Neutrophil (primary cell): ENCODE results near the gene CPAMD8.
"Not testable (repeated sequence)": the region's sequence is repeated elsewhere in the genome, so short reads cannot be mapped to it uniquely, and the experiment has no call there.

Experiments used
- H3K27ac ChIP-seq: fragments of 200-600 bp; sonication (generic); 2 replicates; pipeline ENCODE4 v1.5.1; 2016; ENCODE audit warnings: mild to moderate bottlenecking, moderate library complexity
- H3K27me3 ChIP-seq: fragments of 200-600 bp; sonication (generic); 2 replicates; pipeline ENCODE4 v1.6.0; 2016; ENCODE audit warnings: mild to moderate bottlenecking
- H3K36me3 ChIP-seq: fragments of 200-600 bp; sonication (generic); 2 replicates; pipeline ENCODE4 v1.5.1; 2017
- H3K4me1 ChIP-seq, 2 experiments: fragments of 200-600 bp in 1 of 2; sonication (generic) in 1 of 2; 1 replicate in 1 of 2; 2 replicates in 1 of 2; pipeline versions ENCODE4 v1.5.1 to v1.6.1; 2013 to 2016; ENCODE audit warnings: low read depth in 1 of 2, low read length in 1 of 2, mild to moderate bottlenecking in 1 of 2, moderate library complexity in 1 of 2; ENCODE audit not compliant: control insufficient read depth in 1 of 2, insufficient read depth in 1 of 2
- H3K4me3 ChIP-seq, 2 experiments: fragments of 200-600 bp in 1 of 2; sonication (generic) in 1 of 2; 1 replicate in 1 of 2; 2 replicates in 1 of 2; pipeline ENCODE4 v1.5.1; 2013 to 2016; ENCODE audit warnings: low read depth in 1 of 2, low read length in 1 of 2, mild to moderate bottlenecking in 1 of 2, moderate library complexity in 1 of 2
- H3K9me3 ChIP-seq: fragments of 200-600 bp; sonication (generic); 2 replicates; pipeline ENCODE4 v1.5.1; 2016
- TF ChIP-seq, protein P1 (sequence below): fragments of 200-600 bp; sonication (generic); IDR thresholded peaks from 2 replicates; pipeline ENCODE4 v1.5.1; 2016; ENCODE audit warnings: antibody characterized with exemption

The CPAMD8 gene

DNA sequence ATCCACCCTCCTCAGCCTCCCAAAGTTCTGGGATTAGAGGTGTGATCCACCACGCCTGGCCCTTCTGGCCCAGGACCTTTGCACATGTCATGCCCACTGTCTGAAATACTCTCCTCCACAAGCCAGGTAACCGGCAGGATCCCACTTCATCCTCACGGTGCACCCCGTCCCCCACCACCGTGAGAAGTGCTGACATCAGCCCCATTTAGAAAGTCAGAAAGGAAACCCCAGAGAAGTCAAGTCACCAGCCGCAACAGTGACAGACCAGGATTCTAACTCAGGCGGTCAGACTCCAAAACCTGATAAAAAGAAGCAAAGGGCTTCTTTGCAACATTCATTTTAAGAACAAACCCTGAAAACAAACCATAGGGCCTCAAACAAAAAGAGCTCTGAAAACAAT lies 3.9 kb downstream of the CPAMD8 start:
- Histone ChIP-seq H3K27me3 (peaks cover 50% of the 10 kb centered on the region), H3K4me3 (no peak overlapping the region), H3K36me3 (no peaks in the 10 kb centered on the region), H3K4me1 (peaks cover 12 to 17% of the 10 kb centered on the region in 2 experiments), H3K9me3 (no peaks in the 10 kb centered on the region), H3K27ac (no peak overlapping the region)
- TF ChIP-seq, protein P1, sequence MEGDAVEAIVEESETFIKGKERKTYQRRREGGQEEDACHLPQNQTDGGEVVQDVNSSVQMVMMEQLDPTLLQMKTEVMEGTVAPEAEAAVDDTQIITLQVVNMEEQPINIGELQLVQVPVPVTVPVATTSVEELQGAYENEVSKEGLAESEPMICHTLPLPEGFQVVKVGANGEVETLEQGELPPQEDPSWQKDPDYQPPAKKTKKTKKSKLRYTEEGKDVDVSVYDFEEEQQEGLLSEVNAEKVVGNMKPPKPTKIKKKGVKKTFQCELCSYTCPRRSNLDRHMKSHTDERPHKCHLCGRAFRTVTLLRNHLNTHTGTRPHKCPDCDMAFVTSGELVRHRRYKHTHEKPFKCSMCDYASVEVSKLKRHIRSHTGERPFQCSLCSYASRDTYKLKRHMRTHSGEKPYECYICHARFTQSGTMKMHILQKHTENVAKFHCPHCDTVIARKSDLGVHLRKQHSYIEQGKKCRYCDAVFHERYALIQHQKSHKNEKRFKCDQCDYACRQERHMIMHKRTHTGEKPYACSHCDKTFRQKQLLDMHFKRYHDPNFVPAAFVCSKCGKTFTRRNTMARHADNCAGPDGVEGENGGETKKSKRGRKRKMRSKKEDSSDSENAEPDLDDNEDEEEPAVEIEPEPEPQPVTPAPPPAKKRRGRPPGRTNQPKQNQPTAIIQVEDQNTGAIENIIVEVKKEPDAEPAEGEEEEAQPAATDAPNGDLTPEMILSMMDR: no peak

DNA sequence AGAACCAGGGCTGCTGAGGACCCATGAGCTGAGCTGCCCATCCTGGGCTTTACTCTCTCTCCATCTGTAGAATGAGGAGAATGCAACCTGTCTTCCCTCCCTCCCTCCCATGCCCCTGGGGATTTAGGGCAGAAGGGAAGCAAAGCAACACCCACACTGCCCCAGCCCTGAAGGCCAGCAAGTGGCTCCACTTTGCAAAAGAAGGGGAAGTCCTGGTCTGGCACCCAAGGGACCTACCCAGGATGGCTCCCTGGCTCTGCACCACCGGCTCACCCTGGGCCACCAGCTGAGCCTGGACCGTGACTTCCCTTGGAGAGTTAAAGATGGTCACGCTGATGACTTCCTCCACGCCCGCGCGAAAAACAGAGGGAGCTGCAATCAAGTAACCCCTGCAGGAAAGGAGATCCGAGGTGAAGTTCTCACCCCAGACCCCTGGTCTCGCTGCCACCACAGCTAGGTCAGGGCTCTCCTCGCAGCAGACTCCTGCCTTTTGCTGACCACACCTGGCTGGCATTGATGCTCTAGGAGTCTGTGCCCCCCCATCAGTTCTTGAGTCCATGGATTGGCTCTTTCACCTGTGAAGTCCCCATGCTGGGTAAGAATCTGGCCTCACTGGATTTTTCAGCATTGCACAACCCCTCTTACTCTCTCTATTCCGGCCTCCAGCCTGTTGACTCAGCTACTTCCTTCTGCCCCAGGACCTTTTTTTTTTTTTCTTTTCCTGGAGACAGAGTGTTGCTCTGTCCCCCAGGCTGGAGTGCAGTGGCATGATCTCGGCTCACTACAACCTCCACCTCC lies 4.6 kb downstream of the CPAMD8 start:
- TF ChIP-seq, protein P1: no peak
- Histone ChIP-seq H3K27ac (peak overlapping the region; percentile 25), H3K4me3 (no peak overlapping the region), H3K36me3 (no peaks in the 10 kb centered on the region), H3K9me3 (no peaks in the 10 kb centered on the region), H3K27me3 (peaks cover 42% of the 10 kb centered on the region), H3K4me1 (peaks cover 12 to 17% of the 10 kb centered on the region in 2 experiments)

DNA sequence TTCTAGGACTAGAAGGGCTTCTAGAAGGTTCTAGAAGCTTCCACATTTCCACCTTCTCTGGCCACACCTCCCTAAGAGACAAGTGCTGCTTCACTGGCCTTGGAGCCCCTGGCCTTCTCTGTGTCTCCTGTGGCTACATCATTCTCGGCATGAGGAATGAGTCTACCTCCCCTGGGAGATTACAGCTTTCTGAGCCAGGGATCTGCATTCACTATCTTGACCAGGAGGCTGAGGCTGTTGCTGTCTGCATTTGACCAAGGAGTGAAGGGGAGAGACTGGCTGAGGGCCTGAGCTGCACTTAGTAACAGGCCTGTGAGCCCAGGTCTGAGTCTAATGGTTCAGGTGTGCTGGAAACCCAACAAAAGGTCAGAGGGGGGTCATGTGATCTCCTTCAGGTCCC lies 5.3 kb downstream of the CPAMD8 start:
- Histone ChIP-seq H3K9me3 (no peaks in the 10 kb centered on the region), H3K27ac (peak overlapping the region; percentile 25), H3K4me3 (no peak overlapping the region), H3K4me1 (peaks cover 12 to 17% of the 10 kb centered on the region in 2 experiments), H3K36me3 (no peaks in the 10 kb centered on the region), H3K27me3 (peaks cover 38% of the 10 kb centered on the region)
- TF ChIP-seq, protein P1: no peak

DNA sequence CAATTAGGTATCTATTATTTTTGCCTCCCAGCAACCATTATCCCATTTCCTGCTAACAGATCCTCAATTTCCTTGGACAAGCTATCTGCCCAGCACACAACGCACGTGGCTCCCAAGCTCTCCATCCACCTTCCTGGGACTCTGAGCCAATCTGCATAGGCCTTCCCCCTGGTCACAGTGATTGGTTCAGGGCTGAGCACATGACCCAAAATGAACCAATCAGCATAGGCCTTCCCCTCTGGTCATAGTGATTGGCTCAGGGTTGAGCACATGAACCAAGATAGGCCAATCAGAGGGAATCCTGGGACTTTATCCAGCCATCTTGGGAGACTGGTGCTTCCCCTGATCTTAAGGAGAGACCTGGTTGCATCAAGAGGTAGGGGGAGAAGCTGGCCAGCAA lies 5.8 kb downstream of the CPAMD8 start:
- TF ChIP-seq, protein P1: no peak
- H3K27ac ChIP-seq: no peak overlapping the region

DNA sequence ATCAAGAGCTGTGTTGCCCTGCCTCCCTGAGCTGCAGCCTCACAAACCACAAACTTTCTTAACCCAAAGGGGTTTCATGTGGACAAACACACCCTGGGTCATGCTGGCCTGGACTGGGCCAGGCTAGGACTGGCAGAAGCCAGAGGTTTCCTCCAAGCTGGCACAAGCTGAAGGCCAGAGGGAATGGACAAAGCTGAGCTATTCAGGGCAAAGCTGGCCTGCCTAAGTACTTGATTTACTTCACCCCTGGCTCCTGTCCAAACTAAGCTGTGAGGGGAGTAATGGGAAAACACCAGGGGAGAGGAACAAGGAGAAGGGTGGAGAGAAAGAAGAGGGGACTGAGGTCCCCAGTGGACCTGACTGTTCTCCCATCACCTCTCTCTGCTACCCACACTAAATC lies 6.2 kb downstream of the CPAMD8 start:
- no peak overlapping the region for H3K4me3 ChIP-seq
- no peaks in the 10 kb centered on the region for H3K36me3 ChIP-seq
- TF ChIP-seq, protein P1: no peak
- H3K4me1 ChIP-seq: peaks cover 12 to 17% of the 10 kb centered on the region in 2 experiments
- no peaks in the 10 kb centered on the region for H3K9me3 ChIP-seq
- no peak overlapping the region for H3K27ac ChIP-seq
- peaks cover 38% of the 10 kb centered on the region for H3K27me3 ChIP-seq

More for the DNA sequence above, 5.8 kb downstream of the CPAMD8 start:
- Histone ChIP-seq H3K27me3 (peaks cover 38% of the 10 kb centered on the region), H3K4me1 (peaks cover 12 to 17% of the 10 kb centered on the region in 2 experiments), H3K36me3 (no peaks in the 10 kb centered on the region), H3K9me3 (no peaks in the 10 kb centered on the region), H3K4me3 (no peak overlapping the region)

DNA sequence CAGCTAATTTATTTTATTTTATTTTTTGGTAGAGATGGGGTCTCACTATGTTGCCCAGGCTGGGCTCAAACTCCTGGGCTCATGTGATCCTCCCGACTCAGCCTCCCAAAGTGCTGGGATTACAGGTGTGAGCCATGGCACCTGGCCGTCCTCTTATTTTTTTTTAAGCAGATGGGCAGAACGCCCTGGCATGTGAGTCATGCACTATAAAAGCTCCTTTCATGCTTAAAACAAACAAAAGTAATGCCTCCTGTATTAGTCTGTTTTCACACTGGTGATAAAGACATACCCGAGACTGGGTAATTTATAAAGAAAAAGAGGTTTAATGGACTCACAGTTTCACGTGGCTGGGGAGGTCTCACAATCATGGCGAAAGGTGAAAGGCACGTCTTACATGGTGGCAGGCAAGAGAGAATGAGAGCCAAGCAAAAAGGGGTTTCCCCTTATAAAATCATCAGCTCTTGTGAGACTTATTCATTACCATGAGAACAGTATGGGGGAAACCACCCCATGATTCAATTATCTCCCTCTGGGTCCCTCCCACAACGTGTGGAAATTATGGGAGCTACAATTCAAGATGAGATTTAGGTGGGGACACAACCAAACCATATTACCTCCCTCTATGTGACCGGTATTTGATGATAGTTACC lies 12.3 kb downstream of the CPAMD8 start:
- not testable (repeated sequence) for H3K27ac ChIP-seq, H3K9me3 ChIP-seq, H3K4me1 ChIP-seq, H3K4me3 ChIP-seq, H3K36me3 ChIP-seq
- peaks cover 13% of the 10 kb centered on the region for H3K27me3 ChIP-seq
